K562 (cell line): ENCODE results near the gene LEPROT. TPM values are rescaled to one million over a fixed set of nuclear protein-coding genes. Genes with fewer than 3 reads are reported as not detected.

ENCODE experiments used
- ATAC-seq: fragments of 200-7000 bp; cut with Tn5 transposase; 3 replicates; pipeline ENCODE4 v1.9.1; 2020; ENCODE audit warnings: moderate library complexity
- BruUV-seq: library from RNA; stranded (reverse); fragments of 400-500 nt; replicated peaks from 2 replicates; lab custom pipeline; 2021; lab: Mats Ljungman, UMichigan
- CTCF ChIA-PET: fragments of 300-600 bp; formaldehyde crosslinking; extraction: SDS; loops from one replicate; lab custom pipeline; 2021; ENCODE audit warnings: low intra/inter-chr PET ratio; lab: Yijun Ruan, JAX
- POLR2A ChIA-PET: fragments of 300-600, 350-650 bp; sonication (Branson Sonifier 250); formaldehyde crosslinking; extraction: SDS; loops from one replicate; lab custom pipeline; 2021; ENCODE audit warnings: antibody characterized with exemption, inconsistent platforms; lab: Yijun Ruan, JAX
- DNase-seq, 4 experiments: peaks; one replicate each; pipeline versions ENCODE4 v3.0.0 to v3.0.0-alpha.2; 2011 to 2018; ENCODE audit warnings: low spot score in 3 of 4, mixed read lengths in 3 of 4; ENCODE audit errors: extremely low read depth in 1 of 4
- FAIRE-seq: peaks from 2 replicates; lab custom pipeline; 2011; peaks lifted over from hg19 to GRCh38; lab: Jason Lieb, UNC
- H2AFZ ChIP-seq: 2 replicates; pipeline ENCODE4 v1.6.0; 2011; ENCODE audit warnings: low read depth, low read length, control low read depth, inconsistent platforms
- H3K27ac ChIP-seq: fragments of 200-600 bp; 3 replicates; pipeline ENCODE4 v1.8.0; 2011; ENCODE audit warnings: low read depth, mild to moderate bottlenecking, control low read depth, inconsistent platforms, low read length, moderate library complexity, mixed read lengths; ENCODE audit errors: extremely low read depth
- H3K27me3 ChIP-seq, 2 experiments: fragments of 300-600 bp in 1 of 2; 2 replicates in 1 of 2; 3 replicates in 1 of 2; pipeline versions ENCODE4 v1.6.0 to v1.8.0; 2011; ENCODE audit warnings: inconsistent platforms in 2 of 2, low read length in 2 of 2, mild to moderate bottlenecking in 1 of 2, mixed read lengths in 1 of 2, moderate library complexity in 1 of 2; ENCODE audit not compliant: control insufficient read depth in 2 of 2, insufficient read depth in 2 of 2
- H3K36me3 ChIP-seq: fragments of 300-600 bp; 3 replicates; pipeline ENCODE4 v1.8.0; 2011; ENCODE audit warnings: mild to moderate bottlenecking, low read length, inconsistent platforms; ENCODE audit not compliant: control insufficient read depth, insufficient read depth
- H3K4me1 ChIP-seq, 2 experiments: fragments of 200-600 bp in 1 of 2; replicated peaks in 1 of 2; 2 replicates in 1 of 2; 3 replicates in 1 of 2; pipeline versions ENCODE4 v1.5.1 to v1.8.0; 2011; ENCODE audit warnings: inconsistent platforms in 2 of 2, low read length in 2 of 2, mild to moderate bottlenecking in 1 of 2, mixed read lengths in 1 of 2, moderate library complexity in 1 of 2; ENCODE audit not compliant: control insufficient read depth in 2 of 2, insufficient read depth in 2 of 2
- H3K4me2 ChIP-seq: 2 replicates; pipeline ENCODE4 v1.6.1; 2011; ENCODE audit warnings: low read length, control low read depth, inconsistent platforms, mixed read lengths; ENCODE audit not compliant: insufficient read depth
- H3K4me3 ChIP-seq: fragments of 200-600 bp; sonication (generic), shearing (Covaris generic); 2 replicates; pipeline ENCODE4 v1.5.1; 2016; ENCODE audit warnings: control low read depth, inconsistent platforms
- H3K79me2 ChIP-seq: fragments of 200-600 bp; 3 replicates; pipeline ENCODE4 v1.8.0; 2011; ENCODE audit warnings: low read length, inconsistent platforms; ENCODE audit not compliant: control insufficient read depth, insufficient read depth
- H3K9ac ChIP-seq, 2 experiments: 2 replicates each; pipeline versions ENCODE4 v1.6.0 to v1.6.1; 2011; ENCODE audit warnings: low read depth in 2 of 2, low read length in 2 of 2, control low read depth in 1 of 2, inconsistent platforms in 1 of 2, mild to moderate bottlenecking in 1 of 2, mixed read lengths in 1 of 2; ENCODE audit not compliant: insufficient read depth in 1 of 2
- H3K9me1 ChIP-seq: one replicate; pipeline ENCODE4 v1.6.0; 2011; ENCODE audit warnings: inconsistent platforms, mild to moderate bottlenecking, low read length, moderate library complexity; ENCODE audit not compliant: control insufficient read depth, insufficient read depth
- H3K9me3 ChIP-seq: replicated peaks from 2 replicates; pipeline ENCODE4 v1.5.1; 2011; ENCODE audit warnings: low read depth, low read length, inconsistent platforms; ENCODE audit not compliant: control insufficient read depth, insufficient read depth
- H4K20me1 ChIP-seq: replicated peaks from 2 replicates; pipeline ENCODE4 v1.6.1; 2011; ENCODE audit warnings: low read length, inconsistent platforms, mixed read lengths; ENCODE audit not compliant: control insufficient read depth, insufficient read depth
- LARP7 ChIP-seq: fragments of 450-650 bp; IDR thresholded peaks from 2 replicates; pipeline ENCODE4 v1.6.1; 2016
- MECOM ChIP-seq: fragments of 250-450 bp; sonication (Bioruptor Pico); IDR thresholded peaks from 2 replicates; pipeline ENCODE4 v1.8.0; 2022; ENCODE audit warnings: inconsistent platforms
- ZNF436 ChIP-seq: fragments of 250-450, 450-650 bp; sonication (Bioruptor Pico); formaldehyde crosslinking; IDR thresholded peaks from 2 replicates; pipeline ENCODE4 v1.7.0; 2020; ENCODE audit warnings: mild to moderate bottlenecking
- ZNF695 ChIP-seq: fragments of 450-650 bp; formaldehyde crosslinking; IDR thresholded peaks from 2 replicates; pipeline ENCODE4 v1.4.0; 2020; ENCODE audit warnings: mild to moderate bottlenecking, moderate library complexity
- WGBS: fragments of 100-300 bp; shearing (Covaris generic); methylation state at CpG from one replicate; pipeline ENCODE4 v1.1.6; 2016; ENCODE audit warnings: low coverage, mixed read lengths; ENCODE audit not compliant: insufficient coverage; ENCODE audit errors: missing lambda C conversion rate; 5-methylcytosine and 5-hydroxymethylcytosine counted together
- in situ Hi-C: fragments of 300-500 bp; cut with MboI; formaldehyde crosslinking; loops from 4 replicates; pipeline ENCODE4 v1.15.0; 2018; ENCODE audit warnings: inconsistent platforms, mixed read lengths
- intact Hi-C: fragments of 100-400 bp; cut with micrococcal nuclease; formaldehyde crosslinking; loops from 2 replicates; pipeline ENCODE4 v1.14.2; 2022
- polyA plus RNA-seq, 8 experiments: library from polyadenylated mRNA; depleted of rRNA in 4 of 8; stranded (reverse) in 5 of 8; unstranded in 3 of 8; fragments of >200 nt; fragmentation: Nextera tagmentation in 2 of 8; fragmentation: Illumina TruSeq in 1 of 8; extraction: Ambion mirVana in 2 of 8; extraction: Trizol in 1 of 8; gene quantifications; 2 replicates each; pipeline versions ENCODE4 v1.2.1 to v1.2.3, GENCODE V29; 2011 to 2014; ENCODE audit warnings: inconsistent platforms in 1 of 8, missing spikeins in 1 of 8
- total RNA-seq, 7 experiments: library from RNA; depleted of rRNA in 6 of 7; stranded (reverse); fragments of >200 nt in 6 of 7; fragmentation: Illumina TruSeq in 2 of 7; extraction: Trizol in 2 of 7; gene quantifications; 2 replicates each; pipeline versions ENCODE4 v1.2.1 to v1.2.3, GENCODE V29; 2011 to 2021; ENCODE audit warnings: low replicate concordance in 1 of 7
- TF ChIP-seq, protein P1 (sequence below): fragments of 450-650 bp; IDR thresholded peaks from 2 replicates; pipeline ENCODE4 v1.6.1; 2016; ENCODE audit warnings: low read depth
- TF ChIP-seq, protein P2 (sequence below): fragments of 250-450 bp; sonication (Bioruptor Pico); IDR thresholded peaks from 2 replicates; pipeline ENCODE4 v1.9.0; 2021; ENCODE audit warnings: mild to moderate bottlenecking, inconsistent platforms
- TF ChIP-seq, protein P3 (sequence below): fragments of 200-800 bp; sonication (Bioruptor generic); IDR thresholded peaks from 2 replicates; pipeline ENCODE4 v1.6.1; 2016; ENCODE audit warnings: missing genetic modification characterization, missing compliant biosample characterization

The LEPROT gene
- total and polyA plus RNA-seq, 9 of the 15 experiments (the other 6 are each of a cell fraction or from before 2014, with no cell fraction given) = 28.1 to 97.5 (median 45.8) TPM

DNA sequence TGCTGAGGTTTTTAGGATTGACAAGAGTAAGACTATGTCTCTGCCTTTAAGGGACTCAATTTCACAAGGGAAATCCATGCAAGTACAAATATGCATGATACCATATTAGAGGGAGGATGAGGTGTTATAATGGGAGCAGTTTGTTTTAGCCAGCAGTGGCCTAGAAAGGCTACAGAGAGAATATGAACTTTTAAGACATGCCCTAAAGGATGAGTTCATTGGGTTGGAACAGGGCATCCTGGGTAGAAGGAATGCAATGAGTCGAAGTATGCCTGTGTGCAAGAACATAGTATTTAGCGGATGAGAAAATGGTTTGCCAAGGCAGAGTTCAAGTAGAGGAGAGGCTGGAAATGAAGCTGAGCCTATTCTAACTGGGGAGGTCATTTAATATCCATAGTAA is 32.6 kb upstream of the LEPROT start:
- H3K27me3 ChIP-seq = no peaks in the 10 kb centered on the region
- no peaks in the 10 kb centered on the region for H3K4me1 ChIP-seq
- no peak overlapping the region for H3K4me2 ChIP-seq
- in situ Hi-C loops (no loop called here), intact Hi-C loops (no loop called here)
- H3K4me3 ChIP-seq = no peak overlapping the region
- CTCF ChIA-PET = no interaction called here
- DNase-seq (no peak), FAIRE-seq (no peak), ATAC-seq (no peak)
- H2AFZ ChIP-seq = no peak overlapping the region
- H3K9me1 ChIP-seq = no peaks in the 10 kb centered on the region
- no peak overlapping the region for H3K9ac ChIP-seq
- no peaks in the 10 kb centered on the region for H4K20me1 ChIP-seq
- peaks cover 98% of the 10 kb centered on the region for H3K36me3 ChIP-seq
- H3K79me2 ChIP-seq = no peaks in the 10 kb centered on the region; the same call in 2 of the 3 replicates
- BruUV-seq = no TSS peak
- WGBS = 87% methylated on average over 2 of the region's 2 CpGs
- H3K27ac ChIP-seq = no peak overlapping the region
- no peaks in the 10 kb centered on the region for H3K9me3 ChIP-seq
- POLR2A ChIA-PET = no interaction called here
- TF ChIP-seq, protein P1, sequence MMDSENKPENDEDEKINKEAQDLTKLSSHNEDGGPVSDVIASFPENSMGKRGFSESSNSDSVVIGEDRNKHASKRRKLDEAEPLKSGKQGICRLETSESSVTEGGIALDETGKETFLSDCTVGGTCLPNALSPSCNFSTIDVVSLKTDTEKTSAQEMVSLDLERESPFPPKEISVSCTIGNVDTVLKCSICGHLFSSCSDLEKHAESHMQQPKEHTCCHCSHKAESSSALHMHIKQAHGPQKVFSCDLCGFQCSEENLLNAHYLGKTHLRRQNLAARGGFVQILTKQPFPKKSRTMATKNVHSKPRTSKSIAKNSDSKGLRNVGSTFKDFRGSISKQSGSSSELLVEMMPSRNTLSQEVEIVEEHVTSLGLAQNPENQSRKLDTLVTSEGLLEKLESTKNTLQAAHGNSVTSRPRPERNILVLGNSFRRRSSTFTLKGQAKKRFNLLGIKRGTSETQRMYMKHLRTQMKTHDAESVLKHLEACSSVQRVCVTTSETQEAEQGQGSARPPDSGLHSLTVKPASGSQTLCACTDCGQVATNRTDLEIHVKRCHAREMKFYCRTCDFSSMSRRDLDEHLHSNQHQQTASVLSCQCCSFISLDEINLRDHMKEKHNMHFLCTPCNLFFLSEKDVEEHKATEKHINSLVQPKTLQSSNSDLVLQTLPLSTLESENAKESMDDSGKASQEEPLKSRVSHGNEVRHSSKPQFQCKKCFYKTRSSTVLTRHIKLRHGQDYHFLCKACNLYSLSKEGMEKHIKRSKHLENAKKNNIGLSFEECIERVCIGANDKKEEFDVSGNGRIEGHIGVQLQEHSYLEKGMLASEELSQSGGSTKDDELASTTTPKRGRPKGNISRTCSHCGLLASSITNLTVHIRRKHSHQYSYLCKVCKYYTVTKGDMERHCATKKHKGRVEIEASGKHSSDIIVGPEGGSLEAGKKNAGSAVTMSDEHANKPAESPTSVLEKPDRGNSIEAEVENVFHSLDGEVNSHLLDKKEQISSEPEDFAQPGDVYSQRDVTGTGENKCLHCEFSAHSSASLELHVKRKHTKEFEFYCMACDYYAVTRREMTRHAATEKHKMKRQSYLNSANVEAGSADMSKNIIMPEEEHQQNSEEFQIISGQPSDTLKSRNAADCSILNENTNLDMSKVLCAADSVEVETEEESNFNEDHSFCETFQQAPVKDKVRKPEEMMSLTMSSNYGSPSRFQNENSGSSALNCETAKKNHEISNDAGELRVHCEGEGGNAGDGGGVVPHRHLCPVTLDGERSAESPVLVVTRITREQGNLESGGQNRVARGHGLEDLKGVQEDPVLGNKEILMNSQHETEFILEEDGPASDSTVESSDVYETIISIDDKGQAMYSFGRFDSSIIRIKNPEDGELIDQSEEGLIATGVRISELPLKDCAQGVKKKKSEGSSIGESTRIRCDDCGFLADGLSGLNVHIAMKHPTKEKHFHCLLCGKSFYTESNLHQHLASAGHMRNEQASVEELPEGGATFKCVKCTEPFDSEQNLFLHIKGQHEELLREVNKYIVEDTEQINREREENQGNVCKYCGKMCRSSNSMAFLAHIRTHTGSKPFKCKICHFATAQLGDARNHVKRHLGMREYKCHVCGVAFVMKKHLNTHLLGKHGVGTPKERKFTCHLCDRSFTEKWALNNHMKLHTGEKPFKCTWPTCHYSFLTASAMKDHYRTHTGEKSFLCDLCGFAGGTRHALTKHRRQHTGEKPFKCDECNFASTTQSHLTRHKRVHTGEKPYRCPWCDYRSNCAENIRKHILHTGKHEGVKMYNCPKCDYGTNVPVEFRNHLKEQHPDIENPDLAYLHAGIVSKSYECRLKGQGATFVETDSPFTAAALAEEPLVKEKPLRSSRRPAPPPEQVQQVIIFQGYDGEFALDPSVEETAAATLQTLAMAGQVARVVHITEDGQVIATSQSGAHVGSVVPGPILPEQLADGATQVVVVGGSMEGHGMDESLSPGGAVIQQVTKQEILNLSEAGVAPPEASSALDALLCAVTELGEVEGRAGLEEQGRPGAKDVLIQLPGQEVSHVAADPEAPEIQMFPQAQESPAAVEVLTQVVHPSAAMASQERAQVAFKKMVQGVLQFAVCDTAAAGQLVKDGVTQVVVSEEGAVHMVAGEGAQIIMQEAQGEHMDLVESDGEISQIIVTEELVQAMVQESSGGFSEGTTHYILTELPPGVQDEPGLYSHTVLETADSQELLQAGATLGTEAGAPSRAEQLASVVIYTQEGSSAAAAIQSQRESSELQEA = no peak
- TF ChIP-seq, protein P2, sequence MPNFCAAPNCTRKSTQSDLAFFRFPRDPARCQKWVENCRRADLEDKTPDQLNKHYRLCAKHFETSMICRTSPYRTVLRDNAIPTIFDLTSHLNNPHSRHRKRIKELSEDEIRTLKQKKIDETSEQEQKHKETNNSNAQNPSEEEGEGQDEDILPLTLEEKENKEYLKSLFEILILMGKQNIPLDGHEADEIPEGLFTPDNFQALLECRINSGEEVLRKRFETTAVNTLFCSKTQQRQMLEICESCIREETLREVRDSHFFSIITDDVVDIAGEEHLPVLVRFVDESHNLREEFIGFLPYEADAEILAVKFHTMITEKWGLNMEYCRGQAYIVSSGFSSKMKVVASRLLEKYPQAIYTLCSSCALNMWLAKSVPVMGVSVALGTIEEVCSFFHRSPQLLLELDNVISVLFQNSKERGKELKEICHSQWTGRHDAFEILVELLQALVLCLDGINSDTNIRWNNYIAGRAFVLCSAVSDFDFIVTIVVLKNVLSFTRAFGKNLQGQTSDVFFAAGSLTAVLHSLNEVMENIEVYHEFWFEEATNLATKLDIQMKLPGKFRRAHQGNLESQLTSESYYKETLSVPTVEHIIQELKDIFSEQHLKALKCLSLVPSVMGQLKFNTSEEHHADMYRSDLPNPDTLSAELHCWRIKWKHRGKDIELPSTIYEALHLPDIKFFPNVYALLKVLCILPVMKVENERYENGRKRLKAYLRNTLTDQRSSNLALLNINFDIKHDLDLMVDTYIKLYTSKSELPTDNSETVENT (CRISPR knock-in tag) = no peak
- TF ChIP-seq ZNF436 (CRISPR knock-in tag) (no peak), LARP7 (no peak), ZNF695 (CRISPR knock-in tag) (no peak), MECOM (no peak)
- TF ChIP-seq, protein P3, sequence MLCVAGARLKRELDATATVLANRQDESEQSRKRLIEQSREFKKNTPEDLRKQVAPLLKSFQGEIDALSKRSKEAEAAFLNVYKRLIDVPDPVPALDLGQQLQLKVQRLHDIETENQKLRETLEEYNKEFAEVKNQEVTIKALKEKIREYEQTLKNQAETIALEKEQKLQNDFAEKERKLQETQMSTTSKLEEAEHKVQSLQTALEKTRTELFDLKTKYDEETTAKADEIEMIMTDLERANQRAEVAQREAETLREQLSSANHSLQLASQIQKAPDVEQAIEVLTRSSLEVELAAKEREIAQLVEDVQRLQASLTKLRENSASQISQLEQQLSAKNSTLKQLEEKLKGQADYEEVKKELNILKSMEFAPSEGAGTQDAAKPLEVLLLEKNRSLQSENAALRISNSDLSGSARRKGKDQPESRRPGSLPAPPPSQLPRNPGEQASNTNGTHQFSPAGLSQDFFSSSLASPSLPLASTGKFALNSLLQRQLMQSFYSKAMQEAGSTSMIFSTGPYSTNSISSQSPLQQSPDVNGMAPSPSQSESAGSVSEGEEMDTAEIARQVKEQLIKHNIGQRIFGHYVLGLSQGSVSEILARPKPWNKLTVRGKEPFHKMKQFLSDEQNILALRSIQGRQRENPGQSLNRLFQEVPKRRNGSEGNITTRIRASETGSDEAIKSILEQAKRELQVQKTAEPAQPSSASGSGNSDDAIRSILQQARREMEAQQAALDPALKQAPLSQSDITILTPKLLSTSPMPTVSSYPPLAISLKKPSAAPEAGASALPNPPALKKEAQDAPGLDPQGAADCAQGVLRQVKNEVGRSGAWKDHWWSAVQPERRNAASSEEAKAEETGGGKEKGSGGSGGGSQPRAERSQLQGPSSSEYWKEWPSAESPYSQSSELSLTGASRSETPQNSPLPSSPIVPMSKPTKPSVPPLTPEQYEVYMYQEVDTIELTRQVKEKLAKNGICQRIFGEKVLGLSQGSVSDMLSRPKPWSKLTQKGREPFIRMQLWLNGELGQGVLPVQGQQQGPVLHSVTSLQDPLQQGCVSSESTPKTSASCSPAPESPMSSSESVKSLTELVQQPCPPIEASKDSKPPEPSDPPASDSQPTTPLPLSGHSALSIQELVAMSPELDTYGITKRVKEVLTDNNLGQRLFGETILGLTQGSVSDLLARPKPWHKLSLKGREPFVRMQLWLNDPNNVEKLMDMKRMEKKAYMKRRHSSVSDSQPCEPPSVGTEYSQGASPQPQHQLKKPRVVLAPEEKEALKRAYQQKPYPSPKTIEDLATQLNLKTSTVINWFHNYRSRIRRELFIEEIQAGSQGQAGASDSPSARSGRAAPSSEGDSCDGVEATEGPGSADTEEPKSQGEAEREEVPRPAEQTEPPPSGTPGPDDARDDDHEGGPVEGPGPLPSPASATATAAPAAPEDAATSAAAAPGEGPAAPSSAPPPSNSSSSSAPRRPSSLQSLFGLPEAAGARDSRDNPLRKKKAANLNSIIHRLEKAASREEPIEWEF (CRISPR knock-in tag) = no peak
